Loucy (cell line): ENCODE results near the gene FLT4.

ENCODE experiments used
- CTCF ChIP-seq: fragments of 200-600 bp; sonication (generic); conservative IDR thresholded peaks from 2 replicates; pipeline ENCODE4 v1.5.1; 2014; ENCODE audit warnings: mild to moderate bottlenecking, antibody characterized with exemption, low read length
- EZH2phosphoT487 ChIP-seq: fragments of 200-600 bp; IDR thresholded peaks from 2 replicates; pipeline ENCODE4 v1.6.1; 2018; ENCODE audit warnings: antibody characterized with exemption, mild to moderate bottlenecking, moderate library complexity, borderline replicate concordance

- TF ChIP-seq CTCF (no peak), EZH2phosphoT487 (no peak)
These were observed 5.1 kb downstream of the FLT4 start for GRCh38 chr5:180644129-180644824.
